CD4-positive, alpha-beta T cell treated with Interleukin-10 for 1 hour (primary cell): ENCODE data around the gene PSTPIP1.

Experiments
- DNase-seq: peaks from one replicate; pipeline ENCODE4 v3.0.0-alpha.2; 2020

The PSTPIP1 gene

DNA sequence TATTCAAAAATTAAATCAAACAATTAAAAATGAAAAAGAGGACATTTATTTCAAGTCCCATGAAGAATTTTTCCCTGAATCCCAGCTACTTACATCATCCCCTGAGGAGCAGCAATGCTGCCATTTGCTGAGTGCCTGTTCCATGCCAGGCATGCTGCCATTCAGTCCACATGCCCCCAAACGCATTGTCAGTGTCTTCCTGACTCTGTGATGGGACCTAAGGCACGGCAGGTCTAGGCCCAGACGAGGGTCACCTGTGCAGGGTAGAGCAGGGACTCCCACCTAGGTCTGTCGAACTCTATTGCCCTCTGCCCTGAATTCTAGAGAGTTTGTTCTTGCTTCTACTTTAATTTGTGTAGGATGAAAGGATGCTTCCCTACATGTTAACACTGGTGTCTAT lies 7.0 kb downstream of the PSTPIP1 start:
- DNase-seq = no peak

DNA sequence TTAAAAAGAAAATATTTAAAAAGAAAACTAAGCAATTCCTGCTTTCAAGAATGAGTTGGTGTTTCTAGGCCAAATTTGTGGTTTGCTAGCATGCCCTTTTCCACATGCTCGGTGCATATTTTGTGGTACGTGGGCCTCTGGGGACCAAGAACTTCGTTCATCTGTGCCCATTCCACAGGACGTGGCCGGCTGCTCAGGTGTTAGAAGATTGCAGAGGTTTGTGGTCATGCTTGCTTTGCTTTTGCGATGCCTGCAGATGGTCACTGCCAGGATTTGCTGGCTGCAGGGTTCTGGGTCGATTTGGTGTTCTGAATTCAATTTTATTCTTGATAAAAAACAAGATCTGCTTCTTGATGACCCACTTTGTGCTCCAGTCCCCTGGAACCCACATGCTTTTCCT lies 7.5 kb downstream of the PSTPIP1 start:
- no peak for DNase-seq

DNA sequence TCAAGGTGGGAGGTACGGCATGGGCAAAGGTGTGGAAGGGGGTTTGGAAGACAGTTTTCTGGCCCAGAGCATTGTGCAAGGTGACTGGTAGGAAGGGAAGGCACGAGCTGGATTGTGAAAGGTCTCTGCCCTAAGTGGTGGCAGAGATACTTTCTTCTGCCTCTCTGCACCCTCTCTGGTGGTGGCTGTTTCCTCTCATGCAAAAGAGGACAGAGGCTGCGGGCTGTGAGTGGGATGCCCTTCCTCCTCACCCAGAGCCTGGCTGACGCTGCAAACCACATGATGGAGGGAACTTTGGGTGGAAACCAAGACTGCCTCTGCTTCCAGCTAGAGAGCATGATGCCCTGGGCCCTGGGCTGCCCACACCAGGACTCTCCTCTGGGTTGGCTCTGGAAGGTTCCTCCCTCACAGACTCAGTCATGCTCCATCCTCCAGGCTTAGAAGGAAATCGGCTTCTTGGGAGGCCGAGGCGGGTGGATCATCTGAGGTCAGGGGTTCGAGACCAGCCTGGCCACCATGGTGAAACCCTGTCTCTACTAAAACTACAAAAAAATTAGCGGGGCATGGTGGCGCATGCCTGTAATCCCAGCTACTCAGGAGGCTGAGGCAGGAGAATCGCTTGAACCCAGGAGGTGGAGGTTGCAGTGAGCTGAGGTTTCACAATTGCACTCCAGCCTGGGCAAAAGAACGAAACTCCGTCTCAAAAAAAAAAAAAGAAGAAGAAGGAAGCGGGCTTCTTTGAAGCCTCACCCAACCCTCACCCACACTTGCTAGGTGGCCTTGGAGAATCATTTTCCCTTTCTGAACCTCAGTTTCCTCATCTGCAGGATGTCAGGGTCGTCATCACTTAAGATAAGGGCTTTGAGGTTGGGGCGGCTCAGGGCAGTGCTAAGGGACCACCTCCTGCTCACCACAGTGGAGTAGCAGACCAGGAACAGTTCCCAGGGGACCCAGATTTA lies 8.3 kb downstream of the PSTPIP1 start:
- DNase-seq = peak; percentile 75

DNA sequence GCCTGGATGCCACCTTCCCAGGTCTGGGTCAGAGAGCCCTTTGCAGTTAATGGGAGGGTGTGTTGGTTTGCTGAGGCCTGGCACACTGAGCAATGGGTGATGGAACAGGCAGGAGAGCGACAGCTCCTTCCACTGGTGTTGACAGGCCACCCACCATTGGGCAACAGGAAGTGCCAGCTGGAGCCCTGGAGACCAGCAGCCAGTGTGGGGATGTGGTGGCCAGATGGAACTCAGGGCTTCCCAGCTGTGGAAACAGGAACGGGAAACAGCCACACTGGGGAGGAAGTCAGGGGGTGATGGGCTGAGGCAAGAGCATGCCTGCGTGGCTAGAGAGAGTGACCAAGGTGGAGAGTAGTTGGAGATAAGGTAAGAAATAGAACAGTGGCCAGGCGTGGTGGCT lies 9.3 kb downstream of the PSTPIP1 start:
- no peak for DNase-seq

DNA sequence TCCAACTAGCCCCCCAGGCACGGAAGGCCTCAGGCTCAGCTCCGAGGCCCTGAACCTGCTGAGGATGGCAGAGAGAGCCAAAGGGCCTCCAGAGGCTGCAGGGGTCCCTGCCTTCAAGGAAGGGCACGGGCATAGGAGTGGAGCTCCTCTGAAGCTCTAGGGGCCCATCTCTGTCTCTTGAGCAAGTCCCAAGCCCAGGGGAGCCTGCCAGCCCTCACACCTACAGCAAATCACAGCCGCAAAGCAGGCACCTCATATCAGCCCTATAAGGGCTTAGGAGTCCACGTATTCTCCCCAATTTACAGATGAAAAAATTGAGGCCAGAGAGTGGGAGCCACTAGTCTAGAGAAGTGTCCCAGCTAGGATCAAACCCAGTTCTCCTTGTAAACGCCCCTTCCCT lies 14.2 kb downstream of the PSTPIP1 start:
- DNase-seq = no peak

DNA sequence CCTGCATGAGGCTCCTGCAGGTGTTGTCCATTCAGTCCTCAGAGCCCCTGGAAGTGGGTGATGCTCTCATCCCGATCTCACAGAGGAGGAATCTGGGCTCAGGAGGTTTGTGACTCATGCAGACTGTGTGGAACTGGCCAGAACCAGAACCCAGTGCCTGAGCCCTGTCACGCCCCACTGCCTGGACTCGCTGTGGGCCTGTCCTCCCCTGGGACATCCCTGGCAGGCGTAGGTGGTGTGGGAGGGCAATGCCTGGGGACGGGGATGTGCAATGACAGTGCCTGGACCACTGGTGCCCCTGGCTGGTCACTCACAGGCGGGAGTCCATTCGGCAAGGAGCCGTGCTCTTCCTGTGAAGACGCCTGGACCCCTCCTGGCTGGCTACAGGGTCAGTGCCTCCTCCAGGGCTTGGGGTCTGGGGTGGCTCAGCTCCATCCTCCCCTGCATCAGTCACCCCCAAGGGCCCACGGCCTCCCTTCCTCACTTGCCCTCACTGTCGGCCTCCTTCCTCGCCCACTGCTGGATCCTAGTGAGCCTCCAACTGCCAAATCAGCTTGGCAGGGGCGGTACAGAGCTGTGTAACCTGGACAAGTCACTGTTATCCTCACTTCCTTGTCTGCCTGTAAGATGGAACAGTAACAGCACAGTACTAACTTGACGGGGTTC lies 14.9 kb downstream of the PSTPIP1 start:
- DNase-seq = no peak

DNA sequence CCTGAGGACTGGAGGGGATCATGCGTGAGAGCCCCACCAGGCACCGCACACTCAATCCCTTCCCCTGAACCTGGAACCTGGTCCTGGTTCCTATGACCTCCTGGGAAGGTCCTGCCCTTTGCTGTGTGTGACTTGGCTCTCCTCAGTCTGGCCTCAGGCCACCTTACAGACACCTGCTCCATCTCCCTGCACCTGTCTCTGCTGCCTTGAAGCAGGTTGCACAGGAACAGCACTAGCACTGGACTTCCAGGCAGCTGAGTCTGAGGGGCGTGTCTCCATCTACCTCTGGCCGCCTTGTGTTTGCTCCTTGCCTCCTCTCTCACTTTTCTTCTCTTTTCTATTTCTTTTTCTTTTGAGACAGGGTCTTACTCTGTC lies 15.4 kb downstream of the PSTPIP1 start:
- no peak for DNase-seq

DNA sequence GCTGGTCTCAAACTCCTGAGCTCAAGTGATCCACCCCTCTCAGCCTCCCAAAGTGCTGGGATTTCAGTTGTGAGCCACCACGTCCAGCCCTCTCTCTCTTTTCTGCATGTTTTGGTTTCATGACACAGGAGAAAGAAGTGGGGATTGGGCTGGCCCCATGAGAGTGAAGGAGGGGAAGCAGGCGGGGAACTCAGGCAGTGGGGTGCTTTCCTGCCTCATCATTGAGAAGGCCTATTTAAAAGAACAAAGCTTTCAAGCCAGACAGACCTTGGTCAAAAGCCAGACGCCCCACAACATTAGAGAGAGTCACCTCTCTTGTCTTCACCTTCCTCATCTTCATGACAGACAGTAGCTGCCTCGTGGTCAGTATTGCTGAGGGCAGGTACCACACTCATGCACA lies 15.9 kb downstream of the PSTPIP1 start:
- DNase-seq = peak; percentile 35

DNA sequence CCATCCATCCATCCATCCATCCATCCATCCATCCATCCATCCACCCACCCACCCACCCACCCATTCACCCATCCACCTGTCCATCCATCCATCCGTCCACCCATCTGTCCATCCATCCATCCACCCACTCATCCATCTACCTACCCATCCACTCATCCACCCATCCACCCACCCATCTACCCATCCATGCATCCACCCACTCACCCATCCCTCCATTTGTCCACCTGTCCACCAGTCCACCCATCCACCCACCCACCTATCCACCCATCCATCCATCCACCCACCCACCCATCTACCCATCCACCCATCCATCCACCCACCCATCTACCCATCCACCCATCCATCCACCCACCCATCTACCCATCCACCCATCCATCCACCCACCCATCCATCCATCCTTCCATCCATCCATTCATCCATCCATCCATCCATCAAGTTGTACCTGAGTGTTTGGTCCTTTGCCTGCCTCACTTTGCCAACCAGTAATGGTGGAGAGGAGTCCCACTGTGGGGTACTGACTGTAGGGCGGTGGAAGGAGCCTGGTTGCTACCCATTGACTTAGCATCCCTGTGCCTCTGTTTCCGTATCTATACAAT lies 17.3 kb downstream of the PSTPIP1 start:
- no peak for DNase-seq

DNA sequence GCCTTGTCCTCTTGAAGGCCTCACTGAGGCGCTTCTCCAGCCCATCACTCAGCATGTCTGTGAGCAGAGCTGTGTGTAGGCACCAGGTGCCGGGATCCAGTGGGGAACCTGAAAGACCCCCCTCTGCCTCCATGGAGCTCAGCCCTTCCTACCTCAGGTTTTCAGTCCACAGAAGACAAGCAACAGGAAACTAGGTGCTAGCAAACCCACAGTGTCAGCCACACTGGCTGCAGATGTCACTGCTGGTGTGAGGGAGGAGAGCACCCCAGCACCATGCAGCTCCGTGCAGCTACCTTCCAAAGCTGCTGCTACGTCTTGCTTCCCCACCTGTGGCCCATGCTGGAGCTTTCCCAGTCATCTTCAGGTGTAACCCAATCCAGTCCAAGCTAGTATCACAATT lies 17.9 kb downstream of the PSTPIP1 start:
- DNase-seq = peak; percentile 65

DNA sequence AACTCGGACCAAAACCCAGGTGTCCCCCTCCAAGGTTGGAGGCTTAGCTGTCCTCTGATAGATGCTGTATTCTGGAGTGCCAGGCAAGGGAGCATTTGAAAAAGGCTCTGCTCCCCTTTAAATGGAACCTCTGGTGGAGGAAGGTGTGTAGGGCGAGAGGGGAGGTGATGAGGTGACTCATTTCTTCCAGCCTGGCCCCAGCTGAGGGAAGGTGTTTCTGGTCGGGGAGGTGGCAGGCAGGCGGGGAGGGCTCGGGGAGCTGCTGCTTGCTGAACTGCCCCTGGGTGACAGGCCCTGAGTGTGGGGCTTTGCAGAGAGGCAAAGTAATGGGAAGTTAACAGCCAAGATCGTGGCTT lies 18.8 kb downstream of the PSTPIP1 start:
- peak; percentile 83 for DNase-seq

DNA sequence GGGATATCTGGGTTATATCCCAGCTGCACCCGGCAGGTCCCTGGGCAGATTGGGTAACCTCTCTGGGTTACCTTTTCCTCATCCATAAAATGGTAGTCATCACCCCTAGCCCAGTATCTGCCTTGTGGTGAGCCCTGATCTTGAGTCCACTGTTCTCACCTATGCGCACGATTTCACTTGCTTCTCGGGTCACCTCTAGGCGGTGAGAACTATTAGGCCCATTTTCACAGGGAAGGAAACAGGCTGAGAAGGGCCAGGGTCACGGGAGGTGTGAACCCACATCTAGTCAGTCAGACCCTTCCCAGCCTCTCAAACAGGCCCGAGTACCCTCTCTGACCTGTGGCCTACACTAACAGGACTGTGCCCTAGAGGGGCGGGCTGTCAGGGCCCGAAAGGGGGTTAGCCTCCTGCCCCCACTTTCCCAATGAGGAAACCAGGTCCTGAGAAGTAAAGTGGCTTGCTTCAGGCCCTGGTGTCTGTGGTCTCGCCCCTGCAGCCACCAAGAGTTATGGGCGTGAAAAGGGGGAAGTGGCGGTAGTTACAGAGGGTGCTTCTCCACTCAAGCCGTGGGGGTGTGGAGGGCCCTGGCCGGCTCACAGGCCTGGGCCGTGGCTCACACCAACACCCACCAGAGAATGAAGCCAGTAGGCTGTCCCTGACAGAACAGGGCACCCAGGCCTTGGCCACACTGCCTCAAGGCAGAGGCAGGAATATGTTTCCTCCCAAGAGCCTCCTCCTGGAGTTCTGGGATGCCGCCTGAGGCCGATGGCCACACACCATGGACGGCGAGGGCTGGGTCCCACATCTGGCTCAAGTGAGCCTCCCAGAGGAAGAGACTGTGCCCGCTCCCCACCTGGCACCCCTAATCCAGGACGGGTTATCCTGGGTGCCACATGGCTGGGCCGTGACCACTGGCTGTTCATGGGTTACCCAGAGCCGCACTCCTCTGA lies 19.5 kb downstream of the PSTPIP1 start:
- no peak for DNase-seq

DNA sequence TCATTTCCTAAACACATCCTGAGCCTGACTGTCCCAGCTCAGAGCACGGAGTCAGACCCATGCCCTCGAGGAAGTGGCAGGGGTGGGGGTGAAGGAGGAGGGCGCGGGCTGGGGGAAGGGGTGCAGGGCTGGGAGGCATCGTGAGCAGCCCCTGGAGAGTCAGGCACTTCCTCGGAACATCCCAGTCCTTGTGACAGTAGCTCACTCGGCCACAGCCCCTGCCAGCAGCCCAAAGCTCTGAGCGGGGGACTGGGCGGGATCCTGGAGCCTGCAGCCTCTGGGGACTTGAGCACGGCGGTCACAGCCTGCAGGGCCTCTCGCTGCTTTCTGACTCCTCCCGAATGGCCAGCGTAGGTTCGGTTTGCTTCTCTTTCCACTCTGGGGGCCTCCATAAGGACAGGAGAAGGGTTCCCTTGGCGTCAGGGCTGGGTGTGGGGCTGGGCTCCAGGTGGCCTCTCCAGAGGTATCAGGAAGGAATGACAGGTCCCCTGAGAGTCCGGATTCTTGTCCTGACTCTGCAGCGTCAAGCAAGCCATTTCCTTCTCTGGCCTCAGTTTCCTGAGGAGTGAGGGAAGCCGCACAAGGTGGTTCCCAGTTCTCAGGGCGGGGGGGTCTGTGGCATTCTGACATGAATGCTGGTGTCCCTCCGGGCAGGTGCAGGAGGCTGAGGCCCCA lies 20.9 kb downstream of the PSTPIP1 start:
- no peak for DNase-seq

DNA sequence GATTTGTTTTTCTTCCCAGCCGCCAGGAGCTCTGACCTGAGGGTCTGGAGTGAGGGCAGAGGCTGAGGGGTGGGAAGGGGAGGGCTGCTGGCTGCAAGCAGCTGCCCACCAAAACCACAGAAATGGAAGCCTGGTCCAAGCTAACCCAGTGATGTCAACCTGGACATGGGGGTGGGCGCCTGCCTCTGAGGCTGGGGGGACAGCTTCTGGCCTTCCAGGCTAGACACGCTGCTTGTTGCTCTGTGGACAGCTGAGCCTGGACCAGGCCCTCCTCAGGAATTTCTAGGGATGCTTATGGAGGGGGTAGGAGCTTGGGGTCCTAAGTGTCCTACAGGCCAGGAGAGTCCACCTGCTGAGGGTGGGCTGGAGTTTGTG lies 21.4 kb downstream of the PSTPIP1 start:
- no peak for DNase-seq

DNA sequence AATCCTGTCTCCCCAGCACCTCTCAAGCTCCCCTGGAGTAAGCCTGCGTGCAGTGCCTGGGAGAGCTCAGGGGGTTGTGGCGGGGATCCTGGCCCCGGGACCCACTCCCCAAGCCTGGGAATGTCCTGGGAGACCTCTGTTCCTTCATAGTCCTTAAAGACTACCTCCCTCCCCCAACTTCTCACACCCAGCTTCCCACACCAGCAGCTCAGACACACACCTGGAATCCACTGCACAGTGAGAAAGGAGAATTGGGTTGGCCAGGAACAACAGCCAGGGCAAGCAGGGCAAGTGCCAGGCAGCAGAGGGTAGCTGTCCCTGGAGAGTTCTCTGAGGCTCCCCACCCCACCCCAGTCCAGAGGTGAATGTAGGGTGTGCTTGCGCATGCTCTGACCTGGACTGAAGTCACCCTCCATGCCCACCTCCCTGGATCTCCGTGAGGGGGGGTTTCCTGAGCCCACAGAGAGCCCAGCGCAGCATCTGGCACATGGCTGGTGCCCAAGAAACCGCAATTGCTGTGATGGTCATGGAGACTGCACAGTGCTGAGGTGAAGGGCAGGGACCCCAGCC lies 22.2 kb downstream of the PSTPIP1 start:
- DNase-seq = no peak

DNA sequence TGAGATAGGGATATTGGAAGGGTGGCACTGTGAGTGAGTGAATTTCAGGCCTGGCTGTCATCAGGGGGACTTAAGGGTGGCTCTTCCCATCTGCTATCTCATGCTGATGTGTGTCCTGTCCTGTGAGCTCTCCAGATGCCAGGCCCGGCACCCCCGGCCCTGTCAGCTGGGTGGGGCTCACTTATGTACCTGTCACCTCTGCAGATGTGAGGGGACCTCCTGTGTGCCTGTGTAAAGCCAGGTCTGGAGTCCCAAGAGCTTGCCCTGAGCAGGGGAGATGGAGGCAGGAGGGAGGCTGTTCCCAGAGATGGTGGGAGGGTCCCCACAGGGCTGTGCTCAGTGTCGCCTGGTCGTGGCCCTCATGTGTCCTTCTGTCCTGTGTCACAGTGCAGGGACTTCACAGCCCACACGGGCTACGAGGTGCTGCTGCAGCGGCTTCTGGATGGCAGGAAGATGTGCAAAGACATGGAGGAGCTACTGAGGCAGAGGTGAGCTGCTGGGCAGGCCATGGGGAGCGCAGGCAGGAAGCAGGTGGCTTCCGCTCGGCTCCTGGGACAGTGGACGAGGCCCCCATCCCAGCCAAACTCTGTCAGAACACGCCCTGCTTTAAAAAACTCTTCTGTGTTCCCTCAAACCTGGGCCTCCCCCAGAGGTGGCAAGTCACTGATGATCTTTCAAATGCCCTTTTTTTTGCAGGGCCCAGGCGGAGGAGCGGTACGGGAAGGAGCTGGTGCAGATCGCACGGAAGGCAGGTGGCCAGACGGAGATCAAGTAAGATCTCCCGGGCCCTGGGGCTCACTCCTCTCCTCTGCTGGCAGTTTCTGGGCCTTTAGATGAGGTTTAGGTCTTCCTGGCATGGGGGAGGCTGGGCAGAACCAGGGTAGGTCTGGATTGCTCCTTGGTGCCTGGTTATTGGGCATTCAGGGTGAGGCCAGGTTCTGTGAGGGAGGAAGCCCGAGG lies 23.1 kb downstream of the PSTPIP1 start:
- no peak for DNase-seq

DNA sequence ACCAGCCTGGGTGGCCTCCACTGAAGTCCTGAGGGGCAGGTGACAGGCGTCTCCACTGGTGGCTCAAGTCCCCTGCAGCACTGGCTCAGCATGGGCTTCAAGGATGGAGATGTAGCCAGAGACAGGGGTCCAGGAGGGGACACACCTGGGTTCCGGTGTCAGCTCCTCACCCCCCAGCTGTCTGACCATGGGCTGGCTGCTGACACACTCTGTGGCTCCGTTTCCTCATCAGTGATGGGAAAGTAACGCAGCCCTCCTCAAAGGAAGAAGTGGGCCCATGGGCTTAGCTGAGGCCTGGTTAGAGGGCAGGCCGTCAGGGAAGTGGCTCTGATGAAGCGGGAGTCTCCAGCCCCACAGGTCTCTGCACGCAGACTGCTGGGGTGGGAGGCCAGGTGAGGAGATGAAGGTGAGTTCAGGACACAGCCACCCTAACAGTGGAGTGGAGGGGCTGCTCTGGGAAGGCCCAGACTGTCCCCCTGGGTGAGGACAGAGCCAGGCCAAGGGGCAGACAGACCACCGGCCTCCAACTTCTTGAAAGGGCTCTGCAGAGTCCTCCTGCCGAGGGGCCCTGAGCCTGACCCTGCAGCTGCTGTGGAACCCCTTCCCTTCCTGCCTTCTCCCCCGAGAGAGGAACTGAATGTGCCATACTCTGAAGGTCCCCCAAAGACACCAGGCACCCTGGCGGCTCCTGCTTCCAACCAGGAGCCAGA lies 24.0 kb downstream of the PSTPIP1 start:
- no peak for DNase-seq

DNA sequence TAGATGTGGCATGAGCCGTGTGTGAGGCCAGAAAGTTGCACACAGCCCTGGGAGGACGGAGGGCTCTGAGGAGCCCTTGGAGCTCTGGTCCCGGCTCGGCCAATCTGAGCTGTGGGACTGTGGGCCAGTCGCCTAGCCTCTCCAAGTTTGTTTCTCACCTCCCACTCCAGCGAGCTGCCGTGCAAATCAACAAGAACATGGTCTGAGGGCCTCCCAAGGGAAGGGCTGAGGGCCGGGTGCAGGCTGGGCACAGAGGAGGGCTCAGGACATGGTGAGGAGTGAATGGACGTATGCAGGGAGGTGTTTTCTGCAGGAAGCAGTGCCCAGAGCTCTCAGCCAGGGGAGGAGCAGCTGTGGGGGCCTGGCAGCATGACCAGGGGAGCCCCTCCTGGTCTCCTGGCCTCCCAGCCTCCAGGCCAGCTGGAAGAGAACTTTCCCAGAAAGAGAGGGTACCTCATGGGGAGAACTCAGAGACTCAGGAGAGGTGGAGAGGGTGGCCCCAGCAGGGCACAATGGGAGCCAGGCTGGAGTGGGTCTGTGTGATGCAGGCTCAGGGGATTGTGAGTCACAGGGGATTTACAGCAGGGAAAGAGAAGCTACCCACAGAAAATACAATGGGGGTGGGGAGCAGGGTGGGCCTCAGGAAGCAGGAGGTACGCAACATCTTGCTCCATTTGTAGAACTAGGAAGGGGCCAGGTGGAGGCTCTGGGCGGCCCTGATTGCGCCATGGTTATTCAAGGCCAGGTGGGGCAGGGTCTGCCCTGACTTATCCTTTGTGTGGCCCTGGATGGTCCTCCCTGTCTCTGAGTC lies 24.8 kb downstream of the PSTPIP1 start:
- DNase-seq = no peak
